ENCODE measurements around the gene ADGRG4. TPM values are rescaled to one million over a fixed set of nuclear protein-coding genes. Genes with fewer than 3 reads are reported as not detected.

The ADGRG4 gene
- total and polyA plus RNA-seq, 4 experiments from 2014 or later = not detected

GRCh38 chrX:136261321-136261720, 39.4 kb upstream of the ADGRG4 start:
- Mint-ChIP-seq H3K4me1 (peaks cover 6 to 17% (median 10%) of the 10 kb centered on the region in 4 donors), H3K27ac (no peak overlapping the region), H3K36me3 (no peaks in the 10 kb centered on the region), H3K27me3 (no peaks in the 10 kb centered on the region), H3K9me3 (peaks cover 0 to 2% (median 0%) of the 10 kb centered on the region in 8 donors), H3K4me3 (no peak overlapping the region)
- no peaks in the 10 kb centered on the region for H3K9me3 ChIP-seq (ENCODE audit: control insufficient read depth in 1 of 2, low read length in 2 of 2)
- CTCF ChIA-PET (ENCODE audit: partially characterized antibody) = no interaction called here
- H3K4me3 ChIP-seq (ENCODE audit: low read length in 2 of 2) = no peak overlapping the region
- H3K27me3 ChIP-seq (ENCODE audit: insufficient read depth, low read length) = no peaks in the 10 kb centered on the region
- no peak for DNase-seq
- H3K36me3 ChIP-seq (ENCODE audit: insufficient read depth, low read length) = no peaks in the 10 kb centered on the region
- POLR2A ChIA-PET (ENCODE audit: partially characterized antibody) = no interaction called here
- intact Hi-C loops (cut with micrococcal nuclease) = no loop called here
- peaks cover 12% of the 10 kb centered on the region for H3K4me1 ChIP-seq (ENCODE audit: insufficient read depth, low read length)
- H3K27ac ChIP-seq (ENCODE audit: low read depth, low read length) = no peak overlapping the region

GRCh38 chrX:136262243-136262642, 38.5 kb upstream of the ADGRG4 start:
- Histone ChIP-seq H3K9me3 (ENCODE audit: control insufficient read depth in 1 of 2, low read length in 2 of 2) (no peaks in the 10 kb centered on the region), H3K27me3 (ENCODE audit: insufficient read depth, low read length) (no peaks in the 10 kb centered on the region), H3K27ac (ENCODE audit: low read depth, low read length) (no peak overlapping the region), H3K4me1 (ENCODE audit: insufficient read depth, low read length) (peaks cover 12% of the 10 kb centered on the region), H3K36me3 (ENCODE audit: insufficient read depth, low read length) (no peaks in the 10 kb centered on the region), H3K4me3 (ENCODE audit: low read length in 2 of 2) (no peak overlapping the region)
- peak overlapping the region in 1 of 7 donors; percentile 51 for H3K27ac Mint-ChIP-seq
- peaks cover 6 to 17% (median 10%) of the 10 kb centered on the region in 4 donors for H3K4me1 Mint-ChIP-seq
- no peaks in the 10 kb centered on the region for H3K36me3 Mint-ChIP-seq
- no peak for DNase-seq
- no peaks in the 10 kb centered on the region for H3K27me3 Mint-ChIP-seq
- POLR2A ChIA-PET (ENCODE audit: partially characterized antibody) = no interaction called here
- H3K4me3 Mint-ChIP-seq = no peak overlapping the region
- CTCF ChIA-PET (ENCODE audit: partially characterized antibody) = no interaction called here
- H3K9me3 Mint-ChIP-seq = peaks cover 0 to 2% (median 0%) of the 10 kb centered on the region in 8 donors
- intact Hi-C loops (cut with micrococcal nuclease) = no loop called here

- H3K9me3 Mint-ChIP-seq = peaks cover 0 to 2% (median 0%) of the 10 kb centered on the region in 8 donors
- H3K4me1 ChIP-seq (ENCODE audit: insufficient read depth, low read length) = peaks cover 12% of the 10 kb centered on the region
- intact Hi-C loops (cut with micrococcal nuclease) = no loop called here
- H3K9me3 ChIP-seq (ENCODE audit: control insufficient read depth in 1 of 2, low read length in 2 of 2) = no peaks in the 10 kb centered on the region
- ChIA-PET CTCF (ENCODE audit: partially characterized antibody) (no interaction called here), POLR2A (ENCODE audit: partially characterized antibody) (no interaction called here)
- no peaks in the 10 kb centered on the region for H3K27me3 Mint-ChIP-seq
- DNase-seq = no peak
- no peak overlapping the region for H3K27ac ChIP-seq (ENCODE audit: low read depth, low read length)
- H3K4me3 Mint-ChIP-seq = no peak overlapping the region
- H3K27me3 ChIP-seq (ENCODE audit: insufficient read depth, low read length) = no peaks in the 10 kb centered on the region
- H3K27ac Mint-ChIP-seq = peak overlapping the region in 2 of 7 donors; percentile 15 to 51
- H3K4me3 ChIP-seq (ENCODE audit: low read length in 2 of 2) = no peak overlapping the region
- H3K36me3 ChIP-seq (ENCODE audit: insufficient read depth, low read length) = no peaks in the 10 kb centered on the region
- peaks cover 6 to 17% (median 10%) of the 10 kb centered on the region in 4 donors for H3K4me1 Mint-ChIP-seq
- no peaks in the 10 kb centered on the region for H3K36me3 Mint-ChIP-seq
Measured at GRCh38 chrX:136262812-136263315, 37.9 kb upstream of the ADGRG4 start.

GRCh38 chrX:136266828-136267227, 33.9 kb upstream of the ADGRG4 start:
- H3K4me1 ChIP-seq (ENCODE audit: insufficient read depth, low read length) = no peaks in the 10 kb centered on the region
- intact Hi-C loops (cut with micrococcal nuclease) = no loop called here
- H3K27me3 Mint-ChIP-seq = no peaks in the 10 kb centered on the region
- H3K36me3 Mint-ChIP-seq = no peaks in the 10 kb centered on the region
- H3K4me3 Mint-ChIP-seq = no peak overlapping the region
- ChIA-PET POLR2A (ENCODE audit: partially characterized antibody) (no interaction called here), CTCF (ENCODE audit: partially characterized antibody) (interaction anchor here (1.8 to 4.5 kb wide), 2 partner anchors 104 to 238 kb away, joined by 8 to 59 read pairs; no protein-coding TSS in a partner anchor)
- DNase-seq = no peak
- H3K27me3 ChIP-seq (ENCODE audit: insufficient read depth, low read length) = no peaks in the 10 kb centered on the region
- no peak overlapping the region for H3K27ac ChIP-seq (ENCODE audit: low read depth, low read length)
- no peaks in the 10 kb centered on the region for H3K9me3 ChIP-seq (ENCODE audit: control insufficient read depth in 1 of 2, low read length in 2 of 2)
- H3K27ac Mint-ChIP-seq = peak overlapping the region in 1 of 7 donors; percentile 23
- no peak overlapping the region for H3K4me3 ChIP-seq (ENCODE audit: low read length in 2 of 2)
- H3K4me1 Mint-ChIP-seq = no peaks in the 10 kb centered on the region
- no peaks in the 10 kb centered on the region for H3K36me3 ChIP-seq (ENCODE audit: insufficient read depth, low read length)
- peaks cover 0 to 2% (median 0%) of the 10 kb centered on the region in 8 donors for H3K9me3 Mint-ChIP-seq

GRCh38 chrX:136268051-136269048, 32.4 kb upstream of the ADGRG4 start:
- Mint-ChIP-seq H3K4me3 (no peak overlapping the region), H3K27me3 (no peaks in the 10 kb centered on the region), H3K36me3 (no peaks in the 10 kb centered on the region), H3K9me3 (peaks cover 0 to 1% (median 0%) of the 10 kb centered on the region in 8 donors), H3K4me1 (no peaks in the 10 kb centered on the region), H3K27ac (no peak overlapping the region)
- Histone ChIP-seq H3K27me3 (ENCODE audit: insufficient read depth, low read length) (no peaks in the 10 kb centered on the region), H3K36me3 (ENCODE audit: insufficient read depth, low read length) (no peaks in the 10 kb centered on the region), H3K4me3 (ENCODE audit: low read length in 2 of 2) (no peak overlapping the region), H3K27ac (ENCODE audit: low read depth, low read length) (no peak overlapping the region), H3K4me1 (ENCODE audit: insufficient read depth, low read length) (no peaks in the 10 kb centered on the region), H3K9me3 (ENCODE audit: control insufficient read depth in 1 of 2, low read length in 2 of 2) (no peaks in the 10 kb centered on the region)
- intact Hi-C loops (cut with micrococcal nuclease) = loop anchor here (1.0 to 2.0 kb wide), 2 partner anchors 68 to 240 kb away; no protein-coding TSS in a partner anchor
- CTCF ChIA-PET (ENCODE audit: partially characterized antibody) = interaction anchor here (0.6 to 4.5 kb wide), 16 partner anchors 8 to 427 kb away, joined by 3 to 59 read pairs (median 3); no protein-coding TSS in a partner anchor
- DNase-seq = peak; percentile 34 to 54 (median 44)
- POLR2A ChIA-PET (ENCODE audit: partially characterized antibody) = interaction anchor here (0.6 kb wide), 1 partner anchor 12 kb away, joined by 3 read pairs; no protein-coding TSS in a partner anchor

GRCh38 chrX:136269921-136270320, 30.8 kb upstream of the ADGRG4 start:
- H3K4me1 Mint-ChIP-seq = no peaks in the 10 kb centered on the region
- H3K4me3 ChIP-seq (ENCODE audit: low read length in 2 of 2) = no peak overlapping the region
- no peaks in the 10 kb centered on the region for H3K27me3 Mint-ChIP-seq
- DNase-seq = no peak
- ChIA-PET POLR2A (ENCODE audit: partially characterized antibody) (interaction anchor here (0.5 kb wide), 1 partner anchor 72 kb away, joined by 4 read pairs; no protein-coding TSS in a partner anchor), CTCF (ENCODE audit: partially characterized antibody) (interaction anchor here (1.5 to 4.5 kb wide), 3 partner anchors 12 to 241 kb away, joined by 3 to 59 read pairs (median 5); no protein-coding TSS in a partner anchor)
- no peak overlapping the region for H3K27ac Mint-ChIP-seq
- no peaks in the 10 kb centered on the region for H3K9me3 ChIP-seq (ENCODE audit: control insufficient read depth in 1 of 2, low read length in 2 of 2)
- no peak overlapping the region for H3K4me3 Mint-ChIP-seq
- H3K36me3 Mint-ChIP-seq = no peaks in the 10 kb centered on the region
- no peaks in the 10 kb centered on the region for H3K4me1 ChIP-seq (ENCODE audit: insufficient read depth, low read length)
- intact Hi-C loops (cut with micrococcal nuclease) = loop anchor here (2.0 kb wide), 1 partner anchor 69 kb away; no protein-coding TSS in a partner anchor
- no peaks in the 10 kb centered on the region for H3K27me3 ChIP-seq (ENCODE audit: insufficient read depth, low read length)
- no peaks in the 10 kb centered on the region for H3K36me3 ChIP-seq (ENCODE audit: insufficient read depth, low read length)
- no peak overlapping the region for H3K27ac ChIP-seq (ENCODE audit: low read depth, low read length)
- H3K9me3 Mint-ChIP-seq = peaks cover 0 to 2% (median 0%) of the 10 kb centered on the region in 8 donors

GRCh38 chrX:136271300-136271699, 29.5 kb upstream of the ADGRG4 start:
- Mint-ChIP-seq H3K36me3 (no peaks in the 10 kb centered on the region), H3K4me3 (no peak overlapping the region), H3K4me1 (no peaks in the 10 kb centered on the region), H3K27me3 (no peaks in the 10 kb centered on the region), H3K27ac (no peak overlapping the region), H3K9me3 (peaks cover 0 to 2% (median 0%) of the 10 kb centered on the region in 8 donors)
- intact Hi-C loops (cut with micrococcal nuclease) = no loop called here
- Histone ChIP-seq H3K9me3 (ENCODE audit: control insufficient read depth in 1 of 2, low read length in 2 of 2) (no peaks in the 10 kb centered on the region), H3K4me1 (ENCODE audit: insufficient read depth, low read length) (no peaks in the 10 kb centered on the region), H3K27ac (ENCODE audit: low read depth, low read length) (no peak overlapping the region), H3K4me3 (ENCODE audit: low read length in 2 of 2) (no peak overlapping the region), H3K36me3 (ENCODE audit: insufficient read depth, low read length) (no peaks in the 10 kb centered on the region), H3K27me3 (ENCODE audit: insufficient read depth, low read length) (no peaks in the 10 kb centered on the region)
- POLR2A ChIA-PET (ENCODE audit: partially characterized antibody) = no interaction called here
- CTCF ChIA-PET (ENCODE audit: partially characterized antibody) = interaction anchor here (0.6 to 1.1 kb wide), 3 partner anchors 85 to 601 kb away, joined by 3 read pairs; no protein-coding TSS in a partner anchor
- DNase-seq = no peak
